ENCODE measurements around the gene COL25A1.

The COL25A1 gene

DNA sequence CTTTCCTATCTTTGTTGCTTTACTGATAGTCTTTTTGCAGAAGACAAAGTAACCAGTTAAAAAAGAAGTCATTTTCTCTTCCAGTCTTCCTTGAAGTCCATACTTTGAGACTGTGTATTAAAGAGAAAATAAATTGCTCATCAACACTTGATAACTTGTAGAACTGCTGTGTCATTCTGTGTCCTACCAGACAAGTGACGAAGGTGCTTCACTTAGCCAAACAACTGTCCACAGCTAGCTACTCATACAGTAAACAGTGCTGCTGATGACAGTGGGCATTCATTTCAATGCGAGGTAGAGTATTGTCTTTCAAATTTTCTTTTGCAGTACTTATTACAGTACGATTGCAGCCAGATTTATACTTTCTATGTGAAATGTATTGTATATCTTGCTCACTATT is 11.5 kb downstream of the COL25A1 start:
- DNase-seq: no peak

DNA sequence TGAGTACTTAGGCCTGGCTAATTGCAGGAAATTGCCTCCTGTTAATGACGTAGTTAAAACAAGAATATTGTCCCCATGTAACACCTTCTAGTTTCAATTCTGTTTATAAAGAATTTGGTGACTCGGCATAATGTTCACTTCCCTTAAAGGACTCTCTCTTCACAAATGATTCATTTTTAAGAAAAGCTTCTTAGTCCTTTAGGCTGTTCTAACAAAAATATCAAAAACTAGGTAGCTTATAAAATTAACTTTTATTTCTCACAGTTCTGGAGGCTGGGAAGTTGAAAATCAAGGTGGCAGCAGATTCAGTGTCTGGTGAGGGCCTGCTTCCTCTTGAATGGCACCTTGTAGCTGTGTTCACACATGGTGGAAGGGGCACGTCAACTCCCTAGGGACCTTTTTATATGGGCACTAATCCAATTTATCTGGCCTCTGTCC is 23.8 kb downstream of the COL25A1 start:
- DNase-seq: no peak

DNA sequence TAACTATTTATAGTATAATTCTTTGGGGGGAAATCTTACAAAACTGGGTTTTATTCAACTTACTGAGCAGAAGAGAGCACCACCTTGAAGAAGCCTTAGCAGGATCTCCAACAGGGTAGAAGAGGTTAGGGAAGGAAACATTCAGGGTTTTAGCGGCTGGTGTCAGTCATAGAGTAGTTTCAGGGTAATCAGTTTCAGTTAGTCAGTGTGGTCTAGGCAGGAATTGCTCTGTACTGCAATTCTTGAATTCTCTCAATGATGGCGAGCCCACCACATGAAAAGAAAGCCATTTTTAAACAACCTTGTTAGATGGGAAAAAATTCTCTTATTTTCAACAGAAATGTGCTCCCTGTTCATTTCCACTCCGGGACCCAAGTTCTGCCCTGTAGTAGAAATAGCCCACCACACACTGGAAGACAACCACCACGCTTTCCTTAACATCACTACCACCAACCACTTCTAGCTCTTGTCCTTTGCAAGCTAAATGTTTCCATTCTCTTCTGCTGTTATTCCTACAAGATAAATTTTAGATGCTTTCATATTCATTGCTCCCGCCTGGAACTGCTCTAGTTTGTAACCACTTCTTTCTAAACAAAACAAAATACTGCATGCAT is 25.9 kb downstream of the COL25A1 start:
- DNase-seq: no peak

DNA sequence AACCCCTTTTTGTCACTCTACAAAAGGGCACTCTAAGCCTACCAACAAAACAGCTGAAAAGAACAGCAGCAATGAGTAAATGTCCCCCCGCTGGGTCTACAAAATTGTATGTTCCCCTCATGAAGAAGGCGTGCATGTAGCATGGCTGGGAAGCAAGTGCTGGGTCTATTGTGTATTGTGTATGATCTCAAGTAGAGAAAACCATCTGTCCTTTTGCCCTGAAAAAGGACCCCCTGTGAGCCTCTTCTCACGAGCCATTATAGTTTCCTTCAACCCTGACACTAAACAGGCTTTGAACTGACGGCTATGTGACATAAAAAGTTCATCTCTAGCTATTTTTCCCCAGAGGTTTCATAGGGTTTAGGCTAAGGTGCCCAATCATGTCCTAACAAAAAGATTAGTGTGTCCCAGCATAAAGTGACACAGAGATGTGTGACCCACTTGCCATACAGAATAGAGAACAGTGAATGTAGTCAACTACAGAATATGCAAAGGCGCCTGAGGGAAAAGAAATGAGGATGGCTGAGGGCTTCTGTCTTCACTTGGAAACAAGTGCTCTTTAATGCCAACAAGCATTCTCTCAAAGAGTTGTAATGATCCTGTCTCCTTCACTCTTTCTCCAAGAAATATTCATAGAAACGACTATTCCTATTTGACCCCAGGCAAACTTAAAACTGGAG is 27.3 kb downstream of the COL25A1 start:
- DNase-seq: no peak

DNA sequence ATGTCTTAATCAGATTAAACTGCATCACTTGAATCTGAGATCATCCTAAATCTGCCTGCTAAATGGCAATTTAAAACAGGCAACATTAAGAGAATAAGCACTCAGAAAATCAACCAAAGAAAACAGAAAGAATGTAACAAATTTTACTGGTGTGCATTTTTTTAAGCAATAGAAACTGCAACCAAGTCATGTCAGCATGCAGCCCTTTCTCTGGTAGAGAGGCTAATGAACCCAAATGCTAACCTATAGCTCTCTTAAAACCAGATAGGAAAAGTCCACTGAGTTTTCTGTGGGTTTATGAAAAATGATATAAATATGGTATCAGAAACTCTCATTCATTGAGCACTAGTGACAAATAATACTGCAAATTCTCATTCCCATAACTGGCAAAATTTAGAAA is 35.6 kb downstream of the COL25A1 start:
- DNase-seq: no peak

DNA sequence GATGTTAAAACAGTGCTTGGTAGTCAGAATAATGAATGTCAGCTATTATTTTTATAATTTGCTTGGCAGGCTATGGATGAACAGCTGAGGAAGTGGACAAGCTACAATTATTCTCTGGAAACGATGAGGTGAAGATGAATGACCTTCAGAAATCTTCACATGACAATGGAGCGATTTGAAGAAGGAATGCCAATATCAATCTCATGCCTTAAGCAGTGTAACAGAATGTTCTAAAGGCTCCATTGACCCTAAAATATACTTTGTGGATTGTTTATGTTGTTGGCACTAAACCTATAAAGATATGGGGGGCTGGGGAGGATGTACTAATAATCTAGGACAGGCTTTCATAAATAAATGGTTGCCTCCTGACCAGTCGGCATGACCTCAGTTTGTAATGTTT is 36.2 kb downstream of the COL25A1 start:
- no peak for DNase-seq

DNA sequence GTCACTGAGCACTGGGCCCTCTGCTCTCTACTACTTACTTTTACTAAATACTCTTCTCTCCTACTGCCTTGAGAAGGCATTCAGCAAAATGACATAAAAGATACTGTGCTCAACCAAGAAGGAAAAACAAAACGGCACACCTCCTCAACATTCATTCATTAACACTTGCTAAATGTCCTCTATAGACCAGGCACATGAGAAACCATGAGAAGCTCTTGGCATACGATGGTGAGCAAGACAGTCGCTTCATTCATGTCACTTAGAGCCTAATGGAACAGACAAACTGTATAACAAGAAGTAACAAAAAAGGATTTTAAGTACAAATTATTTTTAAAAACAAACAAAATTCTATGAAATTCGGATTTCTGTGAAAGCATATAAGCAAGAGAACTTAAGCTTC is 38.7 kb downstream of the COL25A1 start:
- DNase-seq: no peak

DNA sequence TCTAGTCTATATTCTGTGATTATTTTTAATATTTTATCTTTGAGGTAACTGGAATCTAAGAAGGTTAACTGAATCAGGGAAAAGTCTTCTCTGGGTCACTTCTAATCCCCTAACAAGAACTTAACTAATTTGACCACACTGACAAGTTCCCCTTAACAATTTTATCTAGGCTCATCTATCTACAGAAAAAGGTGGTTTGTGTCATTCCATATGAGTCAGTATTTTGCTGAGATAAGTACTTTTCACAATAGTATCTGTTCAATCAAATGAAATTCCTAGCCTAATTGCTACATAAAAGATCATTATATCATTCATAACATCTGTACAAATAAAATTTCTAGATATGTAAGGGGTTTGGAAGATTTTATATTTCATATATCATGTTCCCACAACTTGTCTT is 45.6 kb downstream of the COL25A1 start:
- DNase-seq: no peak

DNA sequence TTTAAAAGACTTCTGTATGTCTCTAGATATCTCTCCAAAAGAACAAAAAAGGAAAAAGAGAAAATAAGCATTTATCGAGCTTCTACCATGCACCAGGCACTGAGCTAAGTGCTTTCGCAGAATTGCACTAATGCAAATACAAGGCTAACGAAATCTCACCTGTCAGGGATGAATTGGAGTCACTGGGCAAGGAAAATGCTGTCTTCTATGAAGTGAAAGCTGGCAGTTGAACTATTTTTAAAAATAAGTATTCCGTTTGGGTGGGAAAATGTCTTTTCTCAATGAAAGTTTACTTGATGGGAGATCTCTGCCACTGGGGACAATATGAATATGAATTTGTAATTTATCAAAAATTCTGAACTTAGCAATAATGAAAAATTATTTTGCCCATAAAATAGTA is 47.6 kb downstream of the COL25A1 start:
- no peak for DNase-seq

DNA sequence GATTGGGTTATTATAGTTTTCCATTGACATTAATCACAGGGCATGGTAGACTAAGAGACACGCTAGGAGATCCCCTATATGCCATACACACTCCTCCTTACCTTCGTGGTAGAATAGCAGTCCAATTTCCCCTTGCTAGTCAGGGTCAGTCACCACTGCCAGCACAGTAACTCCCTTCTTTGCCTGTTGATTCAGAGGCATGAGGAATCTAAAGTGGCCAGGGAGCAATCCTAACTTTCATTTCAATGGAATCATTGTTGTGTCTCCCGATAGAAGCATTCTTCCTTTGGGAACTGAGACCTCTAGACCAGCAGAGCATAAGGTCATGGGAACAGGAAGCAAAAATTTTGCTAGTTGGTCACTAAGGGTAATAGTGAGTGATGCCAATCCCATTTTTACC is 51.1 kb downstream of the COL25A1 start:
- no peak for DNase-seq

DNA sequence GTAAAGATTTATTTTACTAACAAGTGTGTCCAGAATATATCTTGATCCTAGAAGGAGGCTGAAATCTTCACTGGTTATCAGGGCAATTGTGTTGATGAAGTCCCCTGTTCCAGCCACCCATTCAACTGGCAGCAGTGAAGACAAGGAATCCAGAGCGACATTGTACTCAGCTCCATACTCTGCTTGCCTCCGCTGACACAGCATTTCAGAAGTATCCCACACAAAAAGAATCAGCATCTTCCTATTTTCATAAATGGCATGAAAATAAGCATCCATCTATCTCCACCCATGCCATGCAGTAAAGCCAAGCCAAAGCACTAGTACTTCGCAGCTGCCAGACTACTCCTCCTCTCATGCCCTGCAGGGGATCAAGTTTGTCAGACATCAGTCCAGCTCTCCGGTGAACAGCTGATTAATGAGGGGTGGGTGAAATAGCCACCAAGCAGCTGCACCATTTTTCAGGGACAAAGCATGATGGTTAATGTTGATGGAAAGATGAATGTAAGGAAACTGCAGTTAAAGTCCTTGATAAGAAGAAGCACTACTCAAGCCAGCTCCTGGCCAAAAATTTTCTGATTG is 54.0 kb downstream of the COL25A1 start:
- DNase-seq: no peak

DNA sequence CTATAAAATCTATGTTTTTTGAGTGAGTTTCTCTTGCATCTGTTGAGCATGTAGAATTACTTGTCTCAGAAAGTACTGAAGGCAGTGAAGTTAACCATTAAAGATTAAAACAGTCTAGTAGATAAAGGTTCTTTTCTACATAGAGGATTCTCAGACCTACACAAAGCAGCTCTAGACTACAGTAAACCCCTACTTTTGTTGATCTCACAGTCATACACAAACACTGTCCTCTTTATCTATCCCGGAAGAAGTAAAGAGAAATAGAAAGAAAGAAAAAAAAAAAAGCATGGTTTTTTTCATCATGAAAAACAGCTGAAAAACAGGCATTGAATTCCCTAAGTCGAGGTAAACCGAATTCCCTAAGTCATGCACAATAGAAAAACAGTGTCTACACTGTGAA is 58.6 kb downstream of the COL25A1 start:
- no peak for DNase-seq

DNA sequence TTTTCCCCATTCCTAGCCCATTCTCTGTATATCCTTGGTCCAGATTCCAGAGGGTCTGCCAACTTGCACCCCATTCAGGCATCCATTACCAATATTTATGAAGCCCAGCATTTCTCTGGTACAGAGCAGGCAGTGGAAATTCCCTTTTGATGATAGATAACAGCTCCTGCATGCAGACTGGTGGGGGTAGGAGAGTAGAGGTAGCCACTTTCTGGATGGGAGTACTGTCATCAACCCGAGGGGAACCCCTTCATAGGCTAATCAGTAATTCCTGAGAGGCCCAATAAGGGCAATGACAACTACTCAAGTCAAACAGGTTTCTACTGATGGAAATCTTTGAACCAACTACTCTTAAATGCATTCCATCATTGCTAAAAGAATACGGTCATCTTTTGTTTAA is 63.7 kb downstream of the COL25A1 start:
- no peak for DNase-seq

DNA sequence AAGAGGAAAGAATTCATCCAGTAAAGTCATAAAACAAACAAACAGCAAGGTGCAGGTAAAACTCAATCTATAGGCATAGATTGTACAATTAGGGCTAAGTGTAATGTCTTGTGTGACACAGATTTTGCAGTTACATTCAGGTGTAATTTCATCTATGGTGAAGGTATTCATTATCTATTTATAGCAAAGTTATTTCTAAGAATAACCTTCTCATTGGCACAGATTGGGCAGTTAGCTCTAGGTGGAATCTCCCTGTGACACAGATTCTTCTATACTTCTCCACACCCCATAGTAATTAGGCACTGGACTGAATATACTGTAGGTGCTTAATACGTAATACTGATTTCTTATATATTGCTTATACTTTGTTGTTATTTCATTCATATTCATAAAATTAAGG is 66.8 kb downstream of the COL25A1 start:
- no peak for DNase-seq

DNA sequence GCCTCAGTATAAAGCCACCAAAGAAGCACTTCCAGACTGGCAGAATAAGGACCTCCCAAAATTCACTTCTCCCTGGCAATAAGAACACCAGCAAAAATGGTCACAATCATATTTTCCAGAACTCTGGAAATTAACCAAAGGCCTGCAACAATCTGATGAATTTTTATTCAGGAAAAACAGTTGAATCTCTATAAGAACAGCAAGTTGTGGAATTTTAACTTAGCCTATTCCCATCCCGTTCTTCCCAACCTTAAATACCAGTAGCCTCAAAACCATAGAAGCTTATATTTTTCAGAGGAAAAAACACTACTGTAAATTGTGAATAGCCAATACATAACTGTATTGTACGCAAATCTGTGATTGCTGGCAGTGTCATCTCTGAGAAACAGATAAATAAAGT is 67.9 kb downstream of the COL25A1 start:
- DNase-seq: no peak

DNA sequence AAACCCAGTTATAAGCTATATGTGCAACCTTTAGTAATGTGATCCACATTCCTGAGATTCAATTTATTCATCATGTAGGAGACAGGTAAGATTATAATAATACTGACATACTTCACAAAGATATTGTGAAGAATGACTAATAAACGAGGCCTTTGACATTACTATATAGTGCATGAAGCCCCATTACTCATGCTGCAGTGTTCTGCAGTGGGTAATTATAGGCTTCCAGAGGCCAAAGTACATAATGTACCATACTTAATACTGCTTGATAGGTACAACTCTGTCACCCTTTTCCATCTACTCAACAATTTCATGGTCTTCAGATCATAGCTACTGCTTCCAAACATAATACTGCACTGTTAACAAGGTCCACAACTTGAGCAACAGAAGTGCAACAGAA is 68.9 kb downstream of the COL25A1 start:
- no peak for DNase-seq

DNA sequence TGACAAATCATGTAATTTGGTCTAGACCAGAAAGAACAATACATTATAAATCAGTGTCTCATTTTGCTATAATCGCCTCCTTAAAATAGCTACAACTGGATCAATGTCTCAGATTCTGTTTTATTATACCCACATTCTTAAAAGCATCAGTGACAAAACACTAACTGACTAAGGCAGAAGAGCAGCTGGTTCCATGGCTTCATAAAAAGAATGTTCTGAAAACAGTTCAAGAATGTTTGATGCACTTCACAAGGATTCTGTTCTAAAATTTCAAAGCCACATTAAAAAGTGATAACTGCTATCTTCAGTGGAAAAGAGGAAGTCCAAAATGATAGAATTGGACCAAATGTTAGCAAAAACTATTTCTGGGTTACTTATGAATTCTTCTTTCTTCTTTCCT is 69.8 kb downstream of the COL25A1 start:
- no peak for DNase-seq

DNA sequence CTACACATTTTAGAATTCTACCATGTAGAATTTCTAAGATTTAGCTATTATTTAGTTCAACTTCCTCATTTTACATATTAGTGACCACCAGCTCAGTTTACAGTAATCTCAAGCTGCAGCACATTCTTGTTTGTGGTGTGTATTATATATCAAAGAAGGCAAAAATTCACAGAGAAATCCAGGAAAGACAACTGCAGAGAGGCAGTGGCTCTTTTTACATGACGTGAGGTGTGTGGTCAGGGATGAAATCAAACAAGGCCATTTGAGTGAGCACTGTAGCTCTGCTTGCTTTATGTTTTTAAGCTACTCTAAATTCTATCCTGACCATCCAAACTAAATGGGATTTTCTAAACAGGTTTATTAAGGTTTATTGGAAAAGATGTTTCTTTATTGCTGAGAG is 71.1 kb downstream of the COL25A1 start:
- no peak for DNase-seq

DNA sequence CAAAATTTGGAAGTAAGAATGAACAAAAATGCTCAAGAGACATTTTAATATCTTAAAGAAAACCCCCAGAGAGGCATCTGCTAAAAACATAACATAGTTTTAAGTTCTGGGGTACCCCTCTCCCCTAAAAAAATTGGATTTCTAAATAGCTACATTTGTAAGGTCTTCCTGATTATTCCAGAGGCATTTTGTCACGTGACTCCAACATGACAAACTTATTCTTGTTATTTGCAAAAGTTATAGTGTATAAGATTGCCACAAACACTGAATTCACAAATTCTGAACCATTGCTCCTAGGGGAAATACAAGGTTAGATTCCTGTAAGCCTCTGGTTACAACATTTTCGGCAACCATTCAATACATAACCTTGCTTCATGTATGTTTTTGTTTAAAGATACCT is 73.4 kb downstream of the COL25A1 start:
- no peak for DNase-seq

DNA sequence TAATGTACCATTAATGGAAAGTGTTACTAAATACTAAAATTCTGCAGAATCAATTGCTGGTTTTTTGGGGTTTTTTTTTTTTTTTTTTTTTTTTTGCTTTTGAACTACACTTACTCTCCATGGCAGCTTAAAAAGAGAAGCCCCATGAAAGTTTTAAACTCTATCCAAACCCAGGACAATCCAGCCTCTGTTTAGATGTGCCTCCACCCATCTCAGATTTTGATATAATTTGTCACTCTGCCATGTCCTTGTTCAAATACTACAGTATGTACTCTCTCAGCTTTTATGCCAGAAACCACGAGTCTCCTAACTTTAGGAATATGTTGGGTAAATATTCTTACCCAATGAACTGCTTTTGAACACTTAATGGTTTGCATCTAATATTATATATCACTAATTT is 84.2 kb downstream of the COL25A1 start:
- DNase-seq: no peak

DNA sequence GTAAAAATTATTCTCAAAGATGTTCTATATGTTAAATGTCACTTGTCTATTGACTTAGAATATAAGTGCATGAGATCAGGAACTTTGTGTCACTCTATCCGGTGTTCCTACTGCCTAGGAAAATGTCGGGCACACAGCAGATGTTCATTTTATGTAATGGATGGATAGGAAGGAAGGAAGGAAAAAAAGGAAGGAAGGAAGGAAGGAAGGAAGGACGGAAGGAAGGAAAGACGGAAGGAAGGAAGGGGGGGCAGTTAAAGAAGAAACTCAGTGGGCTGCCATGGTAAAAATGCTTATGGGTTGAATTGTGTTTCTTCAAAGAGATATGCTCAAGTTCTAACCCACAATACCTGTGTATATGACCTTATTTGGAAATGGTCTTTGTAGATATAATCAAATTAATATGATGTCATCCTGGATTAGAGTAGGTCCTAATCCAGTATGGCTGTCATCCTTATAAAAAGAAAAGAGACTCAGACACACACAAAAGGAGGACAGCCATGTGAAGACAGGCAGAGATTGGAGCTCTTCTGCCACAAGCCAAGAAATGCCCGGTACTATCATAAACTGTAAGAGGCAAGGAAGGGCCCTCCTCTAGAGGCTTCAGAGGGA is 86.3 kb downstream of the COL25A1 start:
- no peak for DNase-seq

DNA sequence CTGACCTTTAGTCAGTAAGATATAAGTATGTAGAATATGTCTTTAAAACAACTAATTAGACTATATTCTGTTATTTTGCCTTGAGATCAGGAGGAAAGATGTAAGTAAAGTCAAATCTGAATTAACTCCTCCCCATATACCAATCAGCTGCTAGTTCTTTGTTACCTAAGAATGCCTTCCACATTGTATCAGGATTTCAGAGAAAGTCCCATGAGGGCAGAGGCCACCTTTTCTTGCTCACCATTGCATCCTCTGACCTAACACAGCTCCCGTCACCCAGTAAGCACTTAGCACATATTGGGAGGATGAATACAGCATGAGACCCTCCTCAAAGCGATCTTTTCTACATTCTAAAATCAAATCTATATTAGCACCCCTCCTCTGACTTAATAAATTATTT is 87.0 kb downstream of the COL25A1 start:
- DNase-seq: no peak

DNA sequence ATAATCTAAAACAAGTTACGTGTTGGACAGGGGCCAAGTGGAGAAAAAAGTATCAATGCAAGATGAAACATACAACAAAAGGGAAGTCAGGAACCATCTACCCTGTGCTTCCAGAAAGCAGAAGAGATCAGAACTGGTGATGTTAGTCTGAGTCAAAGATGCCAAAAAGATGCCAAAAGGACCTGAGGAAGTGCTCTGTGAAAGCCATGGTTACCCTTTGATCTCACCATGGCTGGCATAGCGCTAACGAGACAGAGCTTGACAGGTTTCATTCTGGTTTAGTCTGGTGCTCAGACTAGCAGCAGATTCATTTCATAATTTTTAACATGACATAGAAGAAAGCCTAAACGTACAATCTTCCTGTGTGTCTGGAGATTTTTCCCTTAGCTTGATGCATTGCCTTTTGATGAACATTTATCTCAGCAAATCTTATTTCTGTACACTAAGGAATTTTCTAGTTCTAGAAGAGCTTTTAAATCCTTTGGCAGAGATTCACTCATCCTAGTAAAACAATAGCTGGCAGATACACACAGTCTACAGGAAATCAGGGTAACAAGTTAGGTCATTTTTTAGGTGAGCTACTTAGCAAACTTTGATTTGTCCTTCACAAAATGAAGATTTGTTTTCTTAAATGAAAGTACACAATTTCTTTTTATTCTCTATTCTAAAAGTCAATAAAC is 87.7 kb downstream of the COL25A1 start:
- no peak for DNase-seq

DNA sequence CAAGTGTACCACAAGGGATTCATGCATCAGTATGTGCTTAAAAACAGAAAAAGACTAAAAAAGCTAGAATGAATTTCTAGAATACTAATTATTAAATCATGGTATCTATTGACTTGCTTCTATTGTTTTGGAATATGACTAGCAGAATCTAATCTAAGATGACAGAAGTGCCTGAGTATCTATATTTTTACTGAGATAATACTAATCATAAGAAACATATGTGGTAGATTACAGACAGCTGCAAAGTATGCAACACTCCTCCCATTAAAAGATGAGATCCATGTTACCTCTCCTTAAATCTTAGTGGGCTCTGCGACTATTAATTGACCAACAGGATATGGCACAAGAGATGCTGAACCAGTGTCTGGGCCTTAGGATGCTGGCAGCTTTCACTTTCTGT is 89.4 kb downstream of the COL25A1 start:
- no peak for DNase-seq
